Hepatic stellate cell (primary cell): Measurements from ENCODE around the gene SSTR5.
"Not testable (repeated sequence)": the region's sequence is repeated elsewhere in the genome, so short reads cannot be mapped to it uniquely, and the experiment has no call there.

Experiments
- DNase-seq: peaks from one replicate; pipeline ENCODE4 v3.0.0; 2011; ENCODE audit warnings: low spot score

Gene SSTR5

DNA sequence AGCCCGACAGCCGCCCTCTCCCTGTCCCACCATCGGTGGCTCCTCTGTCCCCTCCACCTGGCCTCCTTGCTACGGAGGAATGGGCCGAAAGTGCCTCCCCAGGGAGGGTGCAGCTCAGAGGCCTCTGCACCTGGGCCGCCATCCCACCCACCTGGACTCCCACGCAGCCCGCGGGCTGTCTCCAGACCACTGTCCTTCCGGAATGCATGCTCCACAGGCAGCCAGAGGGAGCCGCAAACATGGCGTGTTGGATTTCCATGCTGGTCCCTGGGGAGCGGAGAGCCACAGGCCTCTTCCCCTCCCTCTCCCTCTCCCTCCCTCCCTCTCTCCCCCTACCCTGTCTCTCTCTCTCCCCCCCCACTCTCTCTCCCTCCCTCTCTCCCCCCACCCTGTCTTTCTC lies 3.0 kb downstream of the SSTR5 start:
- DNase-seq, result no peak

DNA sequence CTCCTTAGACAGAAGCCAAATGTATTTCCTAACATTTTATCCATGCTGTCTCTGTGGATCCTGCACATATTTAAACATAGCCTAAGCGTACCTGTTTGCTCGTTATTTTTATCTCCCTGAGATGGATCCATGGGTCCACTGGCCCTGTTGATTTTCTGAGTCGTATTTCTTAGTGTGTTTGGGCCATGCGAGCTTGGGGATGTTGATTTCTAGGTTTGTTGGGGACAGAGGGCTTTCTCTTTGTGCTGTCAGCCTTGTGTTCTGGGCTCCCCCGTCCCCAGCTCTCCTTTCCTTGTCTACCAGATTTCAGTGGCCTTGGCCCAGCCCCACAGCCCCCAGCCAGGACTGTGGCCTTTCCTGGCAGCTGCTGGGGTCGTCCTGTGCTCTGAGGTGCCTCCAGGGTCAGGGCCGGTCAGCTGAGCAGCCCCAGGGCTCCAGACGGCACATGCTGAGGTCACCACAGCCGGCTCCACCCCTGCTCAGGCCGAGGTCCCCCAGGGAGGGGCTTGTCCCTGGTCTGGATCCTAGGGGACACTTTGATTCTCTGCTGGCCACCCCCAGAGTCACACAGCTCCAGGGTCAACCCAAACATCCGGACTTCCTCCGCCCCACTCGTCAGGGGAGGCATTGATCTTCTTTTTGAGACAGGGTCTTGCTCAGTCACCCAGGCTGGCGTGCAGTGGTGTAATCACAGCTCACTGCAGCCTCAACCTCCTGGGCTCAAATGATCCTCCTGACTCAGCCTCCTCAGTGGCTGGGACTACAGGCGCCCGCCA lies 4.4 kb downstream of the SSTR5 start:
- no peak for DNase-seq

DNA sequence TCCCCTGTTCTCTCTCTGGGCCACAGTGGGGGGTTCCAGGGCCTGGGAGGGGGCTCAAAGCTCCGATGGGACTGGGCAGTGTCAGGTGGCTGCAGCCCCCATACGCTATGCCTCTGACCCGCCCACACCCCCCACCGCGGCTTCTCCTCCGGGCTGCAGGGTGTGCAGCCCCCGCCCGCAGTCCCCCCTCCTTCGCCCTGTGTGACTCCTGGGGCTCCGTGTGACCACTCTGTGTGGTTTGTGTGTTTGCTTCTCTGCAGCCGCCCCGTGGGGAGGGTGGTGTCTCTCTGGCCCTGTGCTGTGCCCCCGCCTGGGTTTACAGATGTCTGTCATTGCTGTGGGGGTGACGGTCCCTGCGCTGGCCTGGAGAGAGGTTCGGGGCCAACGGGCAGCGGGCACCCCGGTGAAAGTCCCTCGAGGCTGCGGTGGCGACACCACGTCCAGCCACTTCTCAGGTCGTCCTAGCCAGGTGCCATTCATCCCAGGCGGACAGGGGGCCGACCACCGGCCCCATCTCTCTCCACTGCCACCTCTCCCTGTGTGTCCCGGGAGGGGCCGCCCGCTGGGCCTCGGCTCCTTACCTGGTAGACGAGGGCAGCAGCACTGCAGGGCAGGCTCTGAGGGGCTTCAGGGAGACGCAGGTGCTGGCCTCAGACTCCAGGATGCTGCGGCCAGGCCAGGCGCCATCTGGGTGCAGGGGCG lies 5.5 kb downstream of the SSTR5 start:
- no peak for DNase-seq

DNA sequence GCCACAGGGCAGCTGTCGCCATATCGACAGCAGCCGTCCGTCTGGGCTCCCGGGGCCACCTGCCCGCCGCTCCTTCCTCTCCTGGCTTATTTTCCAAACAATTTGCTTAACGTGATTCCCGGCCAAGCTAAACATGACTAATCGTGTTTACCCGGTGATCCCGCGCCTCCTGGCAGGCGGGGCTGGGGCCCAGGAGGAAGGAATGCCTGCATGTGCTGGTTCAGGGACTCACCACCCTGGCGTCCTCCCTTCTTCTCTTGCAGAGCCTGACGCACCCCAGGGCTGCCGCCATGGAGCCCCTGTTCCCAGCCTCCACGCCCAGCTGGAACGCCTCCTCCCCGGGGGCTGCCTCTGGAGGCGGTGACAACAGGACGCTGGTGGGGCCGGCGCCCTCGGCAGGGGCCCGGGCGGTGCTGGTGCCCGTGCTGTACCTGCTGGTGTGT lies 6.1 kb downstream of the SSTR5 start:
- peak; percentile 58 for DNase-seq

DNA sequence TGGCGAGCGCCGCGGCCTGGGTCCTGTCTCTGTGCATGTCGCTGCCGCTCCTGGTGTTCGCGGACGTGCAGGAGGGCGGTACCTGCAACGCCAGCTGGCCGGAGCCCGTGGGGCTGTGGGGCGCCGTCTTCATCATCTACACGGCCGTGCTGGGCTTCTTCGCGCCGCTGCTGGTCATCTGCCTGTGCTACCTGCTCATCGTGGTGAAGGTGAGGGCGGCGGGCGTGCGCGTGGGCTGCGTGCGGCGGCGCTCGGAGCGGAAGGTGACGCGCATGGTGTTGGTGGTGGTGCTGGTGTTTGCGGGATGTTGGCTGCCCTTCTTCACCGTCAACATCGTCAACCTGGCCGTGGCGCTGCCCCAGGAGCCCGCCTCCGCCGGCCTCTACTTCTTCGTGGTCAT lies 6.8 kb downstream of the SSTR5 start:
- DNase-seq, result no peak

DNA sequence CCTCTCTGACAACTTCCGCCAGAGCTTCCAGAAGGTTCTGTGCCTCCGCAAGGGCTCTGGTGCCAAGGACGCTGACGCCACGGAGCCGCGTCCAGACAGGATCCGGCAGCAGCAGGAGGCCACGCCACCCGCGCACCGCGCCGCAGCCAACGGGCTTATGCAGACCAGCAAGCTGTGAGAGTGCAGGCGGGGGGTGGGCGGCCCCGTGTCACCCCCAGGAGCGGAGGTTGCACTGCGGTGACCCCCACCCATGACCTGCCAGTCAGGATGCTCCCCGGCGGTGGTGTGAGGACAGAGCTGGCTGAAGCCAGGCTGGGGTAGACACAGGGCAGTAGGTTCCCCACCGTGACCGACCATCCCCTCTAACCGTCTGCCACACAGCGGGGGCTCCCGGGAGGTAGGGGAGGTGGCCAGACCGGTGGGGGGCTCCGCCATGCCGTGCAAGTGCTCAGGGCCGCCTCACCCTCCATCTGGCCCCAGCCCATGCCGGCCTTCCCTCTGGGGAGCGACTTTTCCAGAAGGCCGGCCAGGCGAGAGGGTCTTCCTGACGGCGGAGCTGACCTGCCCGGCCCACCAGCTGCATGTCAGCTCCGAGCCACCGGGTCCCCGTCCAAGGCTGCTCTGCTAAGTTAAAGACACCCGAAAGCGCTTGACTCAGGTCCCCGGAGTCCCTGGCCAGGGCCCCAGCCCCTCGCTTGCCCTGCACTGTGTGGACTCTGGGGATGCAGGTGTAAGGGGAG lies 7.4 kb downstream of the SSTR5 start:
- no peak for DNase-seq

DNA sequence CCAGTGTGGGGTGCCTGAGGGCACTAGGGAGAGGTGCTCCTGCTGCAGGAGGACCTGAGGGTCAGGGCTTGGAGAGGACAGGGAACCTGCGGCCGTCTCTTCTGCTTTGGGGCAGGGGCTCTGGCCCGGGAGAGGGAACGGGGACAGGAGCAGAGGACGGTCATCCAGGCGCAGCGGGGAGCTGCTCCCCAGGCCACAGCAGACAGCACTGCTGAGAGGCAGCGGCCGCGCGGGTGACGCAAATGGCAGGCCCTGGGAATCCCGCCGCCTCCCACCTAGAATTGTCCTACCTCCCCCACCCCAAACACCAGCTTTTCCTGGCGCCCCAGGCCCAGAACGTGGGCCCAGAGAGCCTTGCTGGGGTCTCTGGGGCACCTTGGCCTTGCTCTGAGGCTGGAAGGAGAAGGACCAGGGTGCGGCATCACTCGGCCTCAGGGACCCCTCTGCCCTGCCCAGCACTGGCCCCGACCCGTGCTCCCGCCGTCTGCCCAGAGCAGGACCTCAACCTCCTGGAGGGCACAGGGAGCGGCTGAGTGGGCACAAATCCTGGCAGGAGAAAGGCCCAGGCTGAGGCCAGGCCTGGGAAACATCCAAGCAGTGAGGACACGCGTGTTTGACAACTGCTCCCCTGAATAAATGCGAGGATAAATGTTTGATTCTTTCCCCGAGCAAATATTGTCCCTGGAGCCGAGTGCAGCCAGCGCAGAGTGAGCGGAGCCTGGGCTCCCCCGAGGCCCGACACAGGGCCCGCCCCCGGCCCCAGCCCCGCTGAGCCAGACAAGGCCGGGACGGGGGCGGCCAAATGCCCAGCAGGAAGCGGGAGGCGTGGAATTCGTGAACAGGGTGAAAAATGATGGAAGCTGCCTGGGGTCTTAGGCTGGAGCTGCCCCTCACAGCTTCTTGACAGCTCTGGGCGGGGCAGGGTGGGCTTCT lies 8.5 kb downstream of the SSTR5 start:
- DNase-seq, result no peak

DNA sequence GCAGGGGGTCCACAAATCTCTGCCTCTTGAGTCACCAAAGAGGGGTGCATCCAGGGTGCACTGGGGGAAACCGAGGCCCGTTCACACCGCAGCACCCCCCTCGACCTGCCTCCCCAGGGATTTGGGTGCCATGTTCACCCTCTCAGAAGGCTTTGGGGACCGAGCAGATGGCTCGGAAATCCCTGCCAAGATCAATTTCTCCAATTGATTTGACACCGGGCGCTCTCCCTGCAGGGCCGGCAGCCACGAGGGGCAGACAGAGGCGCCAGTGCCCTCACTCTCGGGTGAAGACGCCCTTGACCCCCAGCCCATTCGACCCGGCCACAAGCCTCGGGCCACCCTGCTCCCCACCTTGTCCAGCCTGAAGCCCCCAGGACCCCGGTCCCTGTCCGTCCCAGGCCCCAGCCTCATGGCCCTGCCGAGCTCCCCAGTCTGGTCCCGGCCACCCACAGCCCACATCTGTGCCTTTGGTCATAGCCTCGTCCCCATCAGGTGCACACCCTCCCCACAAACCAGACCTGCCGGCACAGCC lies 9.3 kb downstream of the SSTR5 start:
- no peak for DNase-seq

DNA sequence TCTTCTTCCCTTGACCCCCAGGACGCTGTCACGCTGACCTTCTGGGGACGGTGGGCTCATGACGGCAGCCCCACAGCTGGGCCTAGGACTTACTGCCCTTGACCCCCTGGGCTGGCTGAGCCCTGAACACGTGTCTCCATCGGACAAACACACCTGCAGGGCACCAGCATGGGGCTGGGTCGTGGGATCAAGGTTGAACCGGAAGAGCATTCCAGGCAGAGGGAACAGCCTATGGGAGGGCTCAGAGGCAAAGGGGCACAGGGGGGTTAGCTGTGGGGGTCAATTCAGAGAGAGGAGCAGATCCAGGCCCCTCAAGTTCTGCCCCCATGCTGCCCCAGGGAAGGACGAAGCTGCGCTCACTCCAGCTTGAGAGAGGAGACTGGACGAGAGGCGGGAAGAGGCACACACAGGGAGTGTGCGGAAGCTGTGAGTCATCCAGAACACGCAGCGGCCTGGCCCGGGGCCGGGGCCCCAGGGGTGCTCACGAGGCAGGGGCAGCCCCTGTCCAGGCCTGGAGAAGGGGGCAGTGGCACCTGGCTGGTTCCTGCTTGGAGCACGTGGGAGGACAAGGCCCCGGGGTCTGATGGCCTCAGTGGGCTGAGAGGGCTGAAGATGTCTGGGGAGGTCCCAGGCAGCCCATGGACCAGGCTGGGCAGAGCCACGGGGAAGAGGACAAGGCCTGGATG lies 9.9 kb downstream of the SSTR5 start:
- DNase-seq, result no peak

DNA sequence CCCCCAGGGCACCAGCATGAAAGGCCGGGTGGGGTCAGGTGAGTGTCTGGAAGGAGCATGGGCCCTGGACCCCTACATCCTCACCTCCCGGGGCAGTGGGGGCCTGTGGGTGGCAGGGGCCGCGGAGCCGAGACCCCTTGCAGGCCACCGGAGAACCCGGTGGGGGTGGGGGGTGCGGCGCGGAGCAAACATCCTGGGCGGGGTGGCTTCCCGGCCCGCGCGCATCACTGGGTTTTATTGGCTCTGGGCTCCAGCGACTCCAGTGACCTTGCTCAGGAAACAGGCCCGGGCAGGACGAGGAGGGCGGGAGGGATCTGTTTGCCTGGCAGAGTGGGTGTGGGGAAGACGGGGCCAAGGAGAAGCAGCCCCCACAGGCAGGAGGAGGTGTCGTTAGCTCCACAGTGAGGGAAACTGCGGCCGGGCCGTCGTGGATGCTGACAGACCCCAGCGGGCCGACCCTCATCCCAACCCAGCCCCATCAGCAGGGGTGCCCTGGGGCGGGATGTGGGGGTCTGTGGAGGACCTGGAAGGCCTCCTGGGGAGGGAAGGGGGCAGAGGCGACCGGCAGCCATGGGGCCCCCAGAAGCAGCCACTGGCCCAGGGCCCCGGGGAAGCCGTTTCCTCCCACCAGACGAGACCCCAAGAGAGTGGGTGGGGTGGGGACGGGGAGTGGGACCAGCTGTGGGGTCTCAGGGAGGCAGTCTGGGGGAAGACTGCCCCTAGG lies 10.6 kb downstream of the SSTR5 start:
- no peak for DNase-seq

DNA sequence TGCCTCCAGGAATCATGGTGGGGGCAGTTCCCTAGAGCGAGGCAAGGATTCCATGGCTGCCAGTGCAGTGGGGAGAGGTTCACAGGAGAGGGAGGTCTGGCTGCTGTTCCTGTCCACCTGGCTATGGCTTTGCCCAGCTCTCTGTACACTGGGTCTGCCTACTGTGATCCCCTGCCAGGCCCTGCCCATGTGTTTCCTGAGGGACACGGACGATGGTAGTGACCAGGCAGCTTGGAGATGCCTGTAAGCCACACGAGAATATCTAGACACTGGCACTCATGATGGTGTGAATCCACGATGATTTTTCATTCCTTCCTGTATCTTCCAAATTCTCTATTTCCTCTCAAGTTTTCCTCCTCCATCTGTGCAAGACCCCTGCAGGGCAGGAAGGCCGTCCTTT lies 12.4 kb downstream of the SSTR5 start:
- no peak for DNase-seq

DNA sequence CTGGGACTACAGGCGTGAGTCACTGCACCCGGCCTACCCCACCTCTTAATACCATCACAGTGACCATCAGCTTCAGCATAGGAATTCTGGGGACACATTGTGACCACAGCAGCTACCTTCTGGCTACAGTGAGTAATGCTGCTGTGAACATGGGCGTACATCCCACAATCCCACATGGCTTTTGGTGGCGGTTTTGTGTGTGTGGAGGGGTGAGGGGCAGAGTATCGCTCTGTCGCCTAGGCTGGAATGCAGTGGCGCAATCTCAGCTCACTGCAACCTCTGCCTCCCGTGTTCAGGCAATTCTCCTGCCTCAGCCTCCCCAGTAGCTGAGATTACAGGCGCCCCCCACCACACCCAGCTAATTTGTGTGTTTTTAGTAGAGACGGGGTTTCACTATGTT lies 13.9 kb downstream of the SSTR5 start:
- not testable (repeated sequence) for DNase-seq

DNA sequence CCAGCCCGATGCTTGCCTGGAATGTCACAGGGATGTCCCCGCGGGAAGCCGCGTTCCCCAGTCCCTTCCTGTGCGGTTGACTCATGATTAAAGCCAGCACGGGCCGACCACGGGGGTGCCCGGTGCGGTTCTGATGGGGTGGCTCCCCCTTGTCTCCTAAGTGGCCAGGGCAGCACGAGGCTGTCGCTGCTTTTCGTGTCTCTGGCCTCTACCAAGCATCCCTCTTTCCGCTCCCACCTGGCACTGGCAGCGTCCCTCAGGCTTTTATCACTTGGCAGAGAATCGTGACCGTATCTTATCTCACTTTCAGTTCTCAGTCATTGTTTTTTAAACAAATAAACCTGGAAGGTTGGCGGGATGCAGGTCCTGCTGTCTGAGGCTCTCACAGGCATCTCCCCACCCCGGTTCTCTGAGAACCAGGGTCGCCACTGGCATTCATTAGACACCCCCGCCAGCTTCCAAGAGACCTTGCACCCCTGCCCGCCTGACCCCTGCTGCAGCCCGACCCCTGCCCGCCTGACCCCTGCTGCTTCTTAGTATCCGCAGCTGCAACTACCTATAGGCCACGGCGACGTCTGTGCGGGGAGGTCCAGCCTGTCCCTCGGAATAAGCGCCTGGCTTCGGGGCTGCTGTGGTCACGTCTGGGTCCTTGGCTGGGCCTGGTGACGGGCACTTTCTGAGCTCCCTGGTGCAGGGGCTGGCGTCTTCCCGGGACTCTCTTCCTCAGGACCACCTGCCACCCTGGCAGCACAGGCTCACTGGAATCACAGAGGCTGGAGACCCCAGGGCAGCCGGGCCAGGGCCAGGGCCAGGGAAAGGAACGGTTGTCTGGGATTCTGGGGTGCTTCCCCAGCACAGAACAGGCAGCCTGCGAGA lies 16.0 kb downstream of the SSTR5 start:
- no peak for DNase-seq

DNA sequence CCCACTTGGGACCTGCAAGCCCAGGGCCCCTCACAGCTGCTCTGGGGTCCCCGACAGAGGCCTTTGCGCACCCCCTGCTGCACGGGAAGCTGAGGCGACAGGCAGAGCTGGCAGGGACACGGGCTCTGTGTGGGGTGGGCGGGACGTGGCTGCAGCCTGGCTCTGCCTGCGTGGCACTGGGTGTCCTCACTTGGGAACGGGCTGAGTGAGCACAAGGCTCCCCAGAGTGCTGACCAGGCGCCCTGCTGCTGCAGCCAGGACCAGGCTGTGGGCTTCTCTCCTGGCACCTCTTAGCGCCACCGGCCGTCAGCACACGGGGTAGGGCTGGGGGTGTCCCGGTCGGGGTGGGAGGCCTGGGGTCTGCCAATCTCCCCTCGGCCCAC lies 16.9 kb downstream of the SSTR5 start:
- no peak for DNase-seq

DNA sequence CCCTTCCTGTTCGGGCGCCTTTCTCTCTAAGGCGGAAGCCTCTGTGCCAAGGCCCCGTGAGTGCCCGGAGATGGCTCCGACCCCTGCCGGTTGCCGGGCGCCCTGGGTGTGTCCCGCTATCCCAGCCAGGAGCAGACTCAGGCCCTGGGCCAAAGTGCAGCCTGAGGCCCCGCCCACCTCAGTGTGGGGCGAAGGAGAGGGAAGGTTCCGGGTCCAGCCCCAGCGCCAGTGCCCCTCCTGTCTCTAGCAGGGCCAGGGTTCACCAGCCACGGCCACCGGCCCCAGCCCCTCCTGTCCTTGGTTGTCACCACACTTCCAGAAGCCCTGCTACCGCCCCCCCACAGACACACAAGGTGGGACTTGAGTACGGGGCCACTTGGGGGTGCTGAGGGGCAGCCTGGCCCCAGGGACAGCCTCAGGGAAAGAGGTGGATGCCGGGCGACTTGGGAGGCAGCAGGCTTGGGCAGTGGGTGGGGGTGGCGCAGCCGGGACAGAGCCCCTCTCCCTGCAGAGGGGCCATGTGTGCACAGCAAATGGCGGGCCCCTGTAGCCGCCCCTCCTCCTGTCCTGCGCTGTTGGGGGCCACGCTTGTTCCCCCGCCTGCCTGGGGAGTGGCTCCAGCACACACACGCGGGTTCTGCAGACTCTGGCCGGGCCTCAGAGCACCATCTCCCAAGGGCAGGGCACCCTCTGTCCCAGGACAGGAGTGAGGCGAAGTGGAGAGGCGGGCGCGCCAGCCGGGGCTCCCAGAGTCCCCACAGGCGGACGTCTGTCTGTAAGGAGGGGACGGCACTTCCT lies 17.5 kb downstream of the SSTR5 start:
- DNase-seq, result no peak

DNA sequence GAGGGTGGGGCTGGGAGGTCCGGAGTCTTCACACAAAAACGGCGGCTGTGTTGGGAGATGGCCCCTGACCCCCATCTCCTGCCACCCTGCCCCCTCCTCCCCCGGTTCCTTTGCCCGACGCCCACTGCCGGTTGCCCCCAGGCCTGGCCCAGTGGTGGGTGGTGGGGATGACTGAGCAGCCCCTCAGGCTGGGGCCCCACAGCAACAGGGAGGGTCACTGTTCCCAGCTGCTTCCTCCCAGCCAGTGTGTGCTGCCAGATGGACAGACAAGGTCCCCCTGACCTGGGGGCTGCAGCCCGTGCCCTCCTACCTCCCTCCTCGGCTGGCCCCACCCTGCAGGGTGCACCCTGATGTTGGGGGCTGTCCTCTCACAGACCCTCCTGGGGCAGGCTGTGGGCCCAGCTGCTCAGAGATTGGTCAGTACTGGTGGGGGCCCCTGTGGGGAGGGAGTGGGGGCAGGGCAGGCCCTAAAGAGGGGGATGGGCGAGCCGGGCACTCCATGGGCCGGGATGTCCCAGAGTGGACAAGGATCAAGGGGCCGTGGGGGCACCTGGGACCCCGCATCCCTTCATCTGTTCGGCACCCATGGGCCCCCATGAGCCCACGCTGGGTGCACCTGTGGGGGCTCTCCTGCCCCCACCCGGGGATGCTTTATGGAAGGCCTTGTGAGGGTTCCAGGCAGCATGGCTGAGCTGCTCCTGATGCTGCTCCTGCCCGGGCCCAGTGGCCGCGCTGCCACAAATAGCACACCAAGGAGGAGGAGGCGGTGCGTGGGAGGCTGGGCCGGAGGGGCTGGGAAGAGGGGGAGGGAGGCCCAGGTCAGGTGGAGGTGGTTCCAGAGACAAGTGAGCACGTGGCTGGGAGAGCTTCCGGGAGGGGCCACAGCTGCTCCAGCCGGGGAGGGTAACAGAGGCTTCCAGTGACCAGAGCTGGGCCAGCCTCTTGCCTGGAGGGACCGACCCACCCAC lies 18.4 kb downstream of the SSTR5 start:
- no peak for DNase-seq

DNA sequence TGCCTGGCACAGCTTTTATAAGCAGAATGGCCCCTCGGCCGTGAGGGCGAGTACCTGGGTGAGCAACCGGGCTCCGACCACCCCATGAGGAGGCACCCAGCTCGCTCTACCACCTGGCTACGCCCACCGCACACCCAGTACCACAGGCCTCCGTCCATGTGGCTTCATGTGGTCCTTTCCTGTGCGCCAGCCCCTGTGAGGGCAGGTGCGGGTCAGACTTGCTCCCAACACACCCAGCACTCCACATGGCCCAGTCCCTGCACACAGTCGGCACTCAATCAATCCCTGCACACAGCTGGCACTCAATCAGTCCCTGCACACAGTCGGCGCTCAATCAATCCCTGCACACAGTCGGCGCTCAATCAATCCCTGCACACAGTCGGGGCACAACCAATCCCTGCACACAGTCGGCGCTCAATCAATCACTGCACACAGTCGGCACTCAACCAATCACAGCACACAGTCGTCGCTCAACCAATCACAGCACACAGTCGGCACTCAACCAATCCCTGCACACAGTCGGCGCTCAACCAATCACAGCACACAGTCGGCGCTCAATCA lies 19.5 kb downstream of the SSTR5 start:
- DNase-seq, result no peak
